ENCODE measurements around the gene ALCAM. TPM values are rescaled to one million over a fixed set of nuclear protein-coding genes. Genes with fewer than 3 reads are reported as not detected.
A peak's percentile ranks its signal among the peaks of the same experiment; 100 is the strongest.
"Not testable (repeated sequence)": the region's sequence is repeated elsewhere in the genome, so short reads cannot be mapped to it uniquely, and the experiment has no call there.

Gene ALCAM
- total and polyA plus RNA-seq, 8 donors = 11.3 to 121 (median 50.7) TPM

- Histone ChIP-seq H3K4me3 (no peak overlapping the region), H3K36me3 (peaks cover 0 to 5% (median 3%) of the 10 kb centered on the region in 4 donors), H3K9me3 (peaks cover 0 to 5% (median 0%) of the 10 kb centered on the region in 4 donors), H3K27ac (no peak overlapping the region), H3K4me1 (peaks cover 0 to 6% (median 3%) of the 10 kb centered on the region in 4 donors), H3K27me3 (no peaks in the 10 kb centered on the region)
- TF ChIP-seq POLR2AphosphoS5 (IDR thresholded peaks at IDR 0.05) (no peak), POLR2A (IDR thresholded peaks at IDR 0.05) (no peak), CTCF (IDR thresholded peaks at IDR 0.05) (no peak), EP300 (IDR thresholded peaks at IDR 0.05) (no peak)
- DNase-seq = peak in 1 of 2 donors; percentile 10
- 68 to 80% (median 73%) methylated on average over 1 of the region's 1 CpG for WGBS, 5 donors
- intact Hi-C loops (cut with DNase I; ENCODE audit: low total_unique reads) = no loop called here
These were observed 32.9 kb downstream of the ALCAM start for GRCh38 chr3:105399611-105400010.

- no peak for TF ChIP-seq POLR2AphosphoS5 (IDR thresholded peaks at IDR 0.05)
- TF ChIP-seq EP300 (IDR thresholded peaks at IDR 0.05) = no peak
- TF ChIP-seq POLR2A (IDR thresholded peaks at IDR 0.05) = no peak
- no peak for TF ChIP-seq CTCF (IDR thresholded peaks at IDR 0.05)
- H3K9me3 ChIP-seq = peaks cover 0 to 5% (median 0%) of the 10 kb centered on the region in 4 donors
- no peak overlapping the region for H3K4me3 ChIP-seq
- intact Hi-C loops (cut with DNase I; ENCODE audit: low total_unique reads) = no loop called here
- H3K4me1 ChIP-seq = peaks cover 0 to 6% (median 3%) of the 10 kb centered on the region in 4 donors
- no peak overlapping the region for H3K27ac ChIP-seq
- no peak for DNase-seq
- no peaks in the 10 kb centered on the region for H3K27me3 ChIP-seq
- H3K36me3 ChIP-seq = peaks cover 0 to 5% (median 3%) of the 10 kb centered on the region in 4 donors
- 63 to 84% (median 77%) methylated on average over 4 of the region's 4 CpGs for WGBS, 5 donors
These were observed 34.5 kb downstream of the ALCAM start for GRCh38 chr3:105401254-105401653.

- Histone ChIP-seq H3K9me3 (peaks cover 0 to 5% (median 0%) of the 10 kb centered on the region in 4 donors), H3K4me3 (no peak overlapping the region), H3K36me3 (peaks cover 0 to 5% (median 3%) of the 10 kb centered on the region in 4 donors), H3K27ac (no peak overlapping the region), H3K4me1 (peaks cover 0 to 6% (median 3%) of the 10 kb centered on the region in 4 donors), H3K27me3 (no peaks in the 10 kb centered on the region)
- intact Hi-C loops (cut with DNase I; ENCODE audit: low total_unique reads) = no loop called here
- TF ChIP-seq POLR2A (IDR thresholded peaks at IDR 0.05) = no peak
- no peak for TF ChIP-seq EP300 (IDR thresholded peaks at IDR 0.05)
- no peak for TF ChIP-seq POLR2AphosphoS5 (IDR thresholded peaks at IDR 0.05)
- no peak for TF ChIP-seq CTCF (IDR thresholded peaks at IDR 0.05)
- no peak for DNase-seq
- 77 to 85% (median 82%) methylated on average over 2 of the region's 2 CpGs for WGBS, 5 donors
These were observed 35.0 kb downstream of the ALCAM start for GRCh38 chr3:105401691-105402149.

- no peak for DNase-seq
- intact Hi-C loops (cut with DNase I; ENCODE audit: low total_unique reads) = no loop called here
- no peak for TF ChIP-seq CTCF (IDR thresholded peaks at IDR 0.05)
- TF ChIP-seq EP300 (IDR thresholded peaks at IDR 0.05) = no peak
- no peak for TF ChIP-seq POLR2AphosphoS5 (IDR thresholded peaks at IDR 0.05)
- TF ChIP-seq POLR2A (IDR thresholded peaks at IDR 0.05) = no peak
These were observed 35.6 kb downstream of the ALCAM start for GRCh38 chr3:105402287-105402801.

GRCh38 chr3:105403034-105403433, 36.3 kb downstream of the ALCAM start:
- H3K27ac ChIP-seq; H3K4me3 ChIP-seq; H3K27me3 ChIP-seq; H3K4me1 ChIP-seq; DNase-seq; intact Hi-C loops (cut with DNase I; ENCODE audit: low total_unique reads); H3K9me3 ChIP-seq; H3K36me3 ChIP-seq: not testable (repeated sequence)
- WGBS, 5 donors = 85 to 94% (median 90%) methylated on average over 9 of the region's 9 CpGs

More at GRCh38 chr3:105402287-105402801, 35.6 kb downstream of the ALCAM start:
- no peaks in the 10 kb centered on the region for H3K27me3 ChIP-seq
- WGBS, 5 donors = 90 to 97% (median 95%) methylated on average over 6 of the region's 6 CpGs
- no peak overlapping the region for H3K27ac ChIP-seq
- H3K4me3 ChIP-seq = no peak overlapping the region
- peaks cover 0 to 5% (median 0%) of the 10 kb centered on the region in 4 donors for H3K9me3 ChIP-seq
- H3K36me3 ChIP-seq = peaks cover 0 to 5% (median 3%) of the 10 kb centered on the region in 4 donors
- H3K4me1 ChIP-seq = peaks cover 0 to 6% (median 3%) of the 10 kb centered on the region in 4 donors

All from stomach (tissue), 9 donors.